SK-N-SH treated with all-trans-retinoic acid at 6 μM for 48 hours (cell line): ENCODE results near the gene ILF3.

Experiments
- ATAC-seq: fragments of 200-7000 bp; cut with Tn5 transposase; 3 replicates; pipeline ENCODE4 v1.9.1; 2020; ENCODE audit warnings: mild to moderate bottlenecking, moderate library complexity
- ARNTL ChIP-seq: fragments of 450-650 bp; formaldehyde crosslinking; IDR thresholded peaks from 2 replicates; pipeline ENCODE4 v1.5.0; 2020; ENCODE audit warnings: low read depth, mild to moderate bottlenecking, moderate library complexity, borderline replicate concordance
- BACH2 ChIP-seq: fragments of 250-450 bp; sonication (Bioruptor Pico); IDR thresholded peaks from 2 replicates; pipeline ENCODE4 v1.9.0; 2021; ENCODE audit warnings: mild to moderate bottlenecking, borderline replicate concordance
- CREB5 ChIP-seq: fragments of 250-450 bp; sonication (Bioruptor Pico); IDR thresholded peaks from 2 replicates; pipeline ENCODE4 v1.5.1; 2020; ENCODE audit warnings: low read depth, mild to moderate bottlenecking, moderate library complexity
- CSDC2 ChIP-seq: fragments of 250-450 bp; sonication (Bioruptor Pico); IDR thresholded peaks from 2 replicates; pipeline ENCODE4 v1.5.0; 2020; ENCODE audit warnings: mild to moderate bottlenecking, moderate library complexity
- CSRNP3 ChIP-seq: fragments of 250-450 bp; sonication (Bioruptor Pico); IDR thresholded peaks from 2 replicates; pipeline ENCODE4 v1.5.1; 2021; ENCODE audit warnings: mild to moderate bottlenecking, moderate library complexity
- ESRRG ChIP-seq: fragments of 250-450 bp; sonication (Bioruptor Pico); IDR thresholded peaks from 2 replicates; pipeline ENCODE4 v1.6.1; 2021; ENCODE audit warnings: mild to moderate bottlenecking
- GLIS3 ChIP-seq: fragments of 250-450 bp; sonication (Bioruptor Pico); IDR thresholded peaks from 2 replicates; pipeline ENCODE4 v1.5.0; 2020; ENCODE audit warnings: mild to moderate bottlenecking, moderate library complexity
- ISL1 ChIP-seq: fragments of 250-450 bp; sonication (Bioruptor Pico); IDR thresholded peaks from 2 replicates; pipeline ENCODE4 v2.1.2; 2022; ENCODE audit warnings: mild to moderate bottlenecking, moderate library complexity
- OSR1 ChIP-seq: fragments of 250-450 bp; sonication (Bioruptor Pico); IDR thresholded peaks from 2 replicates; pipeline ENCODE4 v1.8.0; 2022; ENCODE audit warnings: moderate library complexity, mild to moderate bottlenecking, inconsistent platforms
- PATZ1 ChIP-seq: fragments of 250-450 bp; sonication (Bioruptor Pico); IDR thresholded peaks from 2 replicates; pipeline ENCODE4 v1.8.0; 2020; ENCODE audit warnings: mild to moderate bottlenecking, moderate library complexity, borderline replicate concordance
- PPARA ChIP-seq: fragments of 250-450 bp; sonication (Bioruptor Pico); IDR thresholded peaks from 2 replicates; pipeline ENCODE4 v1.5.0; 2020; ENCODE audit warnings: mild to moderate bottlenecking, borderline replicate concordance
- SNAI2 ChIP-seq: fragments of 250-450 bp; sonication (Bioruptor Pico); IDR thresholded peaks from 2 replicates; pipeline ENCODE4 v1.5.0; 2020; ENCODE audit warnings: mild to moderate bottlenecking, moderate library complexity
- TCF4 ChIP-seq: fragments of 250-450 bp; sonication (Bioruptor Pico); IDR thresholded peaks from 2 replicates; pipeline ENCODE4 v1.8.0; 2021; ENCODE audit warnings: mild to moderate bottlenecking, moderate library complexity, borderline replicate concordance
- TOX ChIP-seq: fragments of 250-450 bp; sonication (Bioruptor Pico); IDR thresholded peaks from 2 replicates; pipeline ENCODE4 v1.8.0; 2021; ENCODE audit warnings: mild to moderate bottlenecking, moderate library complexity, borderline replicate concordance
- TSHZ2 ChIP-seq: fragments of 250-450 bp; sonication (Bioruptor Pico); IDR thresholded peaks from 2 replicates; pipeline ENCODE4 v1.5.0; 2020; ENCODE audit warnings: mild to moderate bottlenecking, moderate library complexity
- ZC3H10 ChIP-seq: fragments of 250-450 bp; sonication (Bioruptor Pico); IDR thresholded peaks from 2 replicates; pipeline ENCODE4 v1.5.1; 2021; ENCODE audit warnings: mild to moderate bottlenecking, moderate library complexity
- ZFP30 ChIP-seq: fragments of 450-650 bp; formaldehyde crosslinking; IDR thresholded peaks from 2 replicates; pipeline ENCODE4 v1.5.0; 2022; ENCODE audit warnings: mild to moderate bottlenecking, moderate library complexity
- ZNF565 ChIP-seq: fragments of 450-650 bp; formaldehyde crosslinking; conservative IDR thresholded peaks from 2 replicates; pipeline ENCODE4 v1.5.0; 2020; ENCODE audit warnings: low read depth, mild to moderate bottlenecking, moderate library complexity
- ZNF70 ChIP-seq: fragments of 450-650 bp; formaldehyde crosslinking; IDR thresholded peaks from 2 replicates; pipeline ENCODE4 v1.5.0; 2020; ENCODE audit warnings: mild to moderate bottlenecking, moderate library complexity
- ZNF8 ChIP-seq: fragments of 450-650 bp; formaldehyde crosslinking; IDR thresholded peaks from 2 replicates; pipeline ENCODE4 v1.5.0; 2020; ENCODE audit warnings: mild to moderate bottlenecking, moderate library complexity

Gene ILF3

GRCh38 chr19:10683582-10683981 is 29.4 kb downstream of the ILF3 start (continued):
- TF ChIP-seq TSHZ2 (no peak), CSRNP3 (CRISPR knock-in tag) (no peak), ZNF70 (CRISPR knock-in tag) (no peak)

GRCh38 chr19:10685210-10685609 is 31.1 kb downstream of the ILF3 start:
- ATAC-seq = no peak
- TF ChIP-seq PPARA (no peak), ZNF565 (CRISPR knock-in tag) (no peak), ZC3H10 (CRISPR knock-in tag) (no peak), ZNF8 (CRISPR knock-in tag) (no peak)

- TF ChIP-seq ISL1 (CRISPR knock-in tag) = no peak
- TF ChIP-seq ZNF565 (CRISPR knock-in tag) = no peak
- no peak for TF ChIP-seq ZFP30 (CRISPR knock-in tag)
- TF ChIP-seq BACH2 (CRISPR knock-in tag) = no peak
- TF ChIP-seq CREB5 (CRISPR knock-in tag) = no peak
- TF ChIP-seq ARNTL (CRISPR knock-in tag) = no peak
- TF ChIP-seq CSDC2 (CRISPR knock-in tag) = no peak
- no peak for TF ChIP-seq ESRRG
- no peak for TF ChIP-seq TOX
- TF ChIP-seq GLIS3 = no peak
- TF ChIP-seq ZNF8 (CRISPR knock-in tag) = no peak
- TF ChIP-seq TCF4 (CRISPR knock-in tag) = no peak
- no peak for TF ChIP-seq OSR1 (CRISPR knock-in tag)
- no peak for TF ChIP-seq PATZ1 (CRISPR knock-in tag)
- ATAC-seq = no peak
These were observed 32.0 kb downstream of the ILF3 start for GRCh38 chr19:10686193-10686592.

- no peak for TF ChIP-seq ZNF70 (CRISPR knock-in tag)
- TF ChIP-seq PATZ1 (CRISPR knock-in tag) = no peak
- no peak for TF ChIP-seq TSHZ2
- TF ChIP-seq SNAI2 (CRISPR knock-in tag) = no peak
- TF ChIP-seq TOX = no peak
- TF ChIP-seq ZNF565 (CRISPR knock-in tag) = no peak
- no peak for ATAC-seq
These were observed 32.7 kb downstream of the ILF3 start for GRCh38 chr19:10686661-10687517.
